ENCODE results near the gene ZNF343. TPM values are rescaled to one million over a fixed set of nuclear protein-coding genes. Genes with fewer than 3 reads are reported as not detected.
A peak's percentile ranks its signal among the peaks of the same experiment; 100 is the strongest.

The ZNF343 gene
- total and polyA plus RNA-seq, 2 of the 4 experiments (the other 2 are of a cell fraction): 7.8 to 26.2 TPM

- H2BK15ac ChIP-seq (ENCODE audit: low read depth, low read length): no peak overlapping the region
- no peaks in the 10 kb centered on the region for H3K4me1 ChIP-seq (ENCODE audit: control insufficient read depth, insufficient read depth, low read length)
- no peak overlapping the region for H3K18ac ChIP-seq (ENCODE audit: low read depth, low read length)
- H3K4ac ChIP-seq (ENCODE audit: low read depth, low read length): no peak overlapping the region
- no peaks in the 10 kb centered on the region for H3K79me1 ChIP-seq (ENCODE audit: low read depth in 1 of 2, low read length in 2 of 2)
- WGBS, 2 experiments (ENCODE audit: extremely low coverage in 2 of 2, insufficient read length in 1 of 2): 63% methylated on average over 5 of the region's 12 CpGs; no CpG with 5 or more reads in 1 of the 2 experiments
- no peak overlapping the region for H3K9ac ChIP-seq (ENCODE audit: low read depth, low read length)
- no peak overlapping the region for H3K4me2 ChIP-seq (ENCODE audit: low read depth, low read length)
- H3K23ac ChIP-seq (ENCODE audit: low read depth, low read length): no peak overlapping the region
- H3K14ac ChIP-seq (replicated peaks; ENCODE audit: low read depth, low read length): no peak overlapping the region
- H4K8ac ChIP-seq (ENCODE audit: low read depth in 2 of 2, low read length in 2 of 2): no peak overlapping the region
- no peak overlapping the region for H4K91ac ChIP-seq (ENCODE audit: insufficient read depth, low read depth, low read length)
- no peaks in the 10 kb centered on the region for H3K36me3 ChIP-seq (ENCODE audit: control insufficient read depth, insufficient read depth, low read length)
- no peak overlapping the region for H2AK5ac ChIP-seq (ENCODE audit: low read depth, low read length)
- DNase-seq (no peak), ATAC-seq (ENCODE audit: low read depth) (no peak)
- H2BK5ac ChIP-seq (ENCODE audit: low read depth, low read length, poor library complexity, severe bottlenecking): no peak overlapping the region
- ChIA-PET CTCF (no interaction called here), POLR2A (ENCODE audit: unreplicated experiment) (no interaction called here)
- H3K9me1 ChIP-seq (ENCODE audit: insufficient read depth, low read length): no peaks in the 10 kb centered on the region
- intact Hi-C loops (cut with micrococcal nuclease) (loop anchor here (5.0 kb wide), 1 partner anchor 44 kb away; no protein-coding TSS in a partner anchor), dilution Hi-C loops (cut with HindIII; ENCODE audit: low sequenced_read_pairs, unreplicated experiment) (no loop called here), in situ Hi-C loops (cut with MboI; ENCODE audit: low sequenced_read_pairs) (no loop called here)
- no peak overlapping the region for H2AFZ ChIP-seq (replicated peaks; ENCODE audit: low read length, poor library complexity)
- H3K27me3 ChIP-seq (ENCODE audit: control insufficient read depth, insufficient read depth, low read length): peaks cover 55% of the 10 kb centered on the region
- no peaks in the 10 kb centered on the region for H3K9me3 ChIP-seq (ENCODE audit: control insufficient read depth, insufficient read depth, low read length)
- H4K5ac ChIP-seq (ENCODE audit: low read depth, low read length): no peak overlapping the region
- no TSS peak for BruUV-seq (replicated peaks)
- H2BK120ac ChIP-seq (ENCODE audit: low read depth, low read length): no peak overlapping the region
- no peak for TF ChIP-seq RAD21 (IDR thresholded peaks at IDR 0.05; ENCODE audit: low read length)
- TF ChIP-seq RCOR1 (IDR thresholded peaks at IDR 0.05; ENCODE audit: insufficient replicate concordance, low read length): no peak
- TF ChIP-seq MAFK (IDR thresholded peaks at IDR 0.05; ENCODE audit: low read depth, low read length): no peak
- TF ChIP-seq ELK1 (IDR thresholded peaks at IDR 0.05; ENCODE audit: borderline replicate concordance, low read depth, low read length): no peak
- TF ChIP-seq POLR2A (IDR thresholded peaks at IDR 0.05; ENCODE audit: low read depth, low read length): no peak
- no peak for TF ChIP-seq CTCF (conservative IDR thresholded peaks at IDR 0.05; ENCODE audit: low read depth, low read length)
- TF ChIP-seq MAZ (IDR thresholded peaks at IDR 0.05; ENCODE audit: borderline replicate concordance, low read depth, low read length): no peak
- no peak for TF ChIP-seq CHD1 (IDR thresholded peaks at IDR 0.05; ENCODE audit: low read depth, low read length)
- TF ChIP-seq USF2 (IDR thresholded peaks at IDR 0.05; ENCODE audit: low read depth, low read length): no peak
- no peak for TF ChIP-seq SMC3 (IDR thresholded peaks at IDR 0.05; ENCODE audit: low read depth, low read length)
- TF ChIP-seq MXI1 (IDR thresholded peaks at IDR 0.05; ENCODE audit: borderline replicate concordance, low read depth, low read length): no peak
- no peak for TF ChIP-seq NFE2L2 (IDR thresholded peaks at IDR 0.05; ENCODE audit: low read depth, low read length)
- TF ChIP-seq CEBPB (IDR thresholded peaks at IDR 0.05; ENCODE audit: low read depth, low read length): no peak
- no peak for TF ChIP-seq RFX5 (IDR thresholded peaks at IDR 0.05; ENCODE audit: low read depth, low read length)
- no peak for TF ChIP-seq FOS (IDR thresholded peaks at IDR 0.05; ENCODE audit: low read depth, low read length)
- no peak for TF ChIP-seq BHLHE40 (IDR thresholded peaks at IDR 0.05; ENCODE audit: low read depth, low read length)
- H3K27ac ChIP-seq (ENCODE audit: insufficient read depth, low read length): no peak overlapping the region
- no peaks in the 10 kb centered on the region for H4K20me1 ChIP-seq (ENCODE audit: insufficient read depth, low read length)
- no peak overlapping the region for H2BK20ac ChIP-seq (ENCODE audit: low read depth, low read length)
- H3K4me3 ChIP-seq (ENCODE audit: insufficient read depth, low read depth, low read length): no peak overlapping the region
- H2AK9ac ChIP-seq (replicated peaks; ENCODE audit: low read depth, low read length, poor library complexity): peak overlapping the region; percentile 47
- no peak overlapping the region for H3K56ac ChIP-seq (ENCODE audit: extremely low read depth, insufficient read depth, low read length)
These were observed 29.6 kb upstream of the ZNF343 start for GRCh38 chr20:2538356-2538755.

Measured in IMR-90 (cell line).